Bronchial epithelial cell (primary cell): ENCODE results near the gene ACSL3. TPM values are rescaled to one million over a fixed set of nuclear protein-coding genes. Genes with fewer than 3 reads are reported as not detected.

ENCODE experiments used
- DNase-seq: peaks from one replicate; pipeline ENCODE4 v3.0.0-alpha.2; 2010; ENCODE audit warnings: low read depth
- FAIRE-seq: peaks from 2 replicates; lab custom pipeline; 2011; peaks lifted over from hg19 to GRCh38; lab: Jason Lieb, UNC
- H3K27me3 ChIP-seq: 2 replicates; pipeline ENCODE4 v1.5.1; 2011; ENCODE audit warnings: low read length; ENCODE audit not compliant: control insufficient read depth, insufficient read depth
- H3K36me3 ChIP-seq: 2 replicates; pipeline ENCODE4 v1.5.1; 2011; ENCODE audit warnings: low read length; ENCODE audit not compliant: control insufficient read depth, insufficient read depth
- H3K4me3 ChIP-seq: 2 replicates; pipeline ENCODE4 v1.5.1; 2011; ENCODE audit warnings: mild to moderate bottlenecking, low read depth, low read length, control low read depth
- total RNA-seq: library from RNA; depleted of rRNA; stranded (reverse); fragments of >200 nt; gene quantifications from 2 replicates; pipeline ENCODE4 v1.2.1, GENCODE V29; 2014
- TF ChIP-seq, protein P1 (sequence below): IDR thresholded peaks from 2 replicates; pipeline ENCODE4 v1.5.1; 2011; ENCODE audit warnings: mild to moderate bottlenecking, moderate library complexity, low read length, control low read depth, inconsistent platforms; ENCODE audit not compliant: insufficient read depth, severe bottlenecking

The ACSL3 gene
- total RNA-seq, 1 donor from 2014 or later, result 269 TPM

DNA sequence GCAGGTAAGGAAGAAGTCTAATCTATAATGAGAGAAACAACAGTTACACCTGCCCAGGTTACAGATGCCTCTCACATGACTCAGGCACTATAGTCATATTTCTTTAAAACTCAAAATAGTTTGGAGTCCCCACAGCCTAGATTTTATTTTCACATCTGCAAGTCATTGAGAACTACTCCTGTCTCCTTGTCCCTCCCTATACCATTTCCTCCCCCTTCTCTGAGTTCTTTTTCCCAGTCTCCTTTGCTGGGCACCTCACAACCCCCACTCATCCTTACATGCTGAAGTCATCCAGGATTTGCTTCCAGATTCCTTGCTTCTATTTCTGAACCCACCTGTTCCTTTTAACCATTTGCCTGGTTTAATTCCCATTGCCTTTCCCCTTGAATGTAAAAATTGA is 118.0 kb downstream of the ACSL3 start:
- Histone ChIP-seq H3K27me3 (no peaks in the 10 kb centered on the region), H3K4me3 (no peak overlapping the region), H3K36me3 (no peaks in the 10 kb centered on the region)
- FAIRE-seq (no peak), DNase-seq (no peak)
- TF ChIP-seq, protein P1, sequence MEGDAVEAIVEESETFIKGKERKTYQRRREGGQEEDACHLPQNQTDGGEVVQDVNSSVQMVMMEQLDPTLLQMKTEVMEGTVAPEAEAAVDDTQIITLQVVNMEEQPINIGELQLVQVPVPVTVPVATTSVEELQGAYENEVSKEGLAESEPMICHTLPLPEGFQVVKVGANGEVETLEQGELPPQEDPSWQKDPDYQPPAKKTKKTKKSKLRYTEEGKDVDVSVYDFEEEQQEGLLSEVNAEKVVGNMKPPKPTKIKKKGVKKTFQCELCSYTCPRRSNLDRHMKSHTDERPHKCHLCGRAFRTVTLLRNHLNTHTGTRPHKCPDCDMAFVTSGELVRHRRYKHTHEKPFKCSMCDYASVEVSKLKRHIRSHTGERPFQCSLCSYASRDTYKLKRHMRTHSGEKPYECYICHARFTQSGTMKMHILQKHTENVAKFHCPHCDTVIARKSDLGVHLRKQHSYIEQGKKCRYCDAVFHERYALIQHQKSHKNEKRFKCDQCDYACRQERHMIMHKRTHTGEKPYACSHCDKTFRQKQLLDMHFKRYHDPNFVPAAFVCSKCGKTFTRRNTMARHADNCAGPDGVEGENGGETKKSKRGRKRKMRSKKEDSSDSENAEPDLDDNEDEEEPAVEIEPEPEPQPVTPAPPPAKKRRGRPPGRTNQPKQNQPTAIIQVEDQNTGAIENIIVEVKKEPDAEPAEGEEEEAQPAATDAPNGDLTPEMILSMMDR, result no peak

DNA sequence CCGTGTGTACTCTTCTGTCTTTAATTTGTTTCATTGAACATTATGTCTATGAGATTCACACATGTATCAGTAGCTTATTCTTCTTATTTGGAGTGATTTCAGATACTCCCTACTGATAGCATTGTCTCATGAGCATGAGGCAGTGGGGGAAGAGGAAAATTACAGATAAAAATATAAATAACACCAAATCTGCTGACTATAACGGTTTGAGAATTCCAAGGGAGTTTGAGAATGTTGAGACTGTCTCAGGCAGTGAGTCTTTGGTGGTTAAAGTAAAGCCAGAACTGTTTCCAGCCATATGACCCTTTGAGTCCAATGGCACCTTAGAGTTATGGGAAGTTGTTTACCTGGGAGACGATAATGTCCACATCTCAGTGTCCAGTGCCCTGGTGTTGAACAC is 118.6 kb downstream of the ACSL3 start:
- no peak for FAIRE-seq

DNA sequence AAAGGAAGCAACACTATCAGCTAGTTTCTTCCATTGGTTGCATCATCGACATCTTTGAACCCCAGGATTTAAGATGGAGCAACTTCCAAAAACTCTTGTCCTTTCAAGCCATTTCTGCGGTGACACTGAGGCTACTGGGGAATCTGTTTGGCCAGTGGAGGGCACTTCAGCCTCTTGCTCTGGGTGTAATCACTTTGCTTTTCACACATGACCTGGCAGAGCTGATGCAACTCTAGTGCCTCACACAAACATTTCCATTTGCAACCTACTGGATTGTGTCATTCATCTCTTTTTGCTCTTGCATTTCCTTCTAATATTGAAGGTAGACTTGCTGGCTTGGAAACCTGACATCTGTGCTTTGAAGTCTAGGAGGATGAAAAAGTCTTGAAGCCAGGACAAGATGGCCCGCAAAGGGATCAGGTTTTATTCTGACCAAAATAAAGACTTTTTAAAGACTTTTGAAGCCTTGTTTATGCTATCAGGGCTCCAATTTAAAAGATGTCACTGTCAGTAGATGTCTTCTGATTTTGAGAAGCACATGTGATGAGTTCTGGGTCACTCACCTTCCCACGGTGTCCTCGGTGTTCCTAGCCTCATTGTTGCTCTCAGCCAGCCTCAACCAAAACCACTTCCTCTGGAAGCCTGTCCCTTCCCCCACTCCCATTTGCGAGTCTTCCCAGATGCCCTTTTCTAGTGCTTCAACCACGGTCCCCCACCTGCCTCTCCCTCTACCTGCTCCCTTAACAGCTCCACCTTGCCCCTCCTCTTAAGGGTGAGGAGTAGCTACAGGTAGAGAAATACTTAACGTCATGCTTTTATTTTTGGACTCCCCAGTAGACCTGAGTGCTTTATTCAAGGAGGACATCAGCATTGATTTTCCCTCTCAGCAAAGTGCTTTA is 121.4 kb downstream of the ACSL3 start:
- Histone ChIP-seq H3K36me3 (no peaks in the 10 kb centered on the region), H3K27me3 (no peaks in the 10 kb centered on the region), H3K4me3 (no peak overlapping the region)
- FAIRE-seq, result no peak
- TF ChIP-seq, protein P1, result peak; percentile 72
- peak; percentile 70 for DNase-seq

More for the DNA sequence above, 118.6 kb downstream of the ACSL3 start:
- TF ChIP-seq, protein P1, result no peak
- no peak for DNase-seq
- no peaks in the 10 kb centered on the region for H3K27me3 ChIP-seq
- H3K4me3 ChIP-seq, result no peak overlapping the region
- H3K36me3 ChIP-seq, result no peaks in the 10 kb centered on the region

DNA sequence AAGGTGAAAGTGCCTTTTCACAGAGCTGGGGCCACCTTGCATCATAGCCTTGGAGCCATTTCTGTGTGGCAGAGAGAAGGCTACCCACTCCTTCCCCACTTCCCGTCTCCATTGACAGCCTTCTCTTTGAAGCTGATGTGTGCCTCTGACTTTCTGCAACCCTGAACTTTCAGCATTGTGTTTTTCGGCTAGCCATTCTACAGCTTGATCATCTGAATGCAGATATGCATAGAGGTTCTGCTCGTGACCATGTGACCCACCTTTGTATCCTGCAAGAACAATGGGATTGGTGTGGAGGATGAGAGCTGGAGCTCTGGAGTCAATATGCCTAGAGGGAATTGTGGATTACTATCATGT is 122.1 kb downstream of the ACSL3 start:
- FAIRE-seq, result no peak

DNA sequence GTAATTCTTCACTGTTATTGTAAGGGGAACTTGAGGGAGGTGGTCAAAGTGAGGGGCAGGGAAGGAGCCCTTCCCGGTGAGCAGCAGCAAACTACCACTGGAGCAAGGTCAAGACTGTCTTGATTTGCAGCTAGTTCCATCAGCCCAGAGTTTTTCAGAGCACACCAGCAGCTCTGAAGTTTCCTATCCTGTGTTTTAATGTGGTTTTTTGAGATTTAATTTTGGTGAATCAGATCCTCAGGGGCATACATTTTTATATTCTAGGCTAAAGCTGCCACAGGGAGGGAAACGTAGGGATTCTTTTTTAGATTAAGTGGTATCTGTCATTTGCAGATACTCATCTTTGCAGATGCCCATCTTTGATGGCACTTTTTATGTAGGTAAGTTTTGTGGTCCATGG is 124.1 kb downstream of the ACSL3 start:
- TF ChIP-seq, protein P1, result no peak
- no peak for DNase-seq
- FAIRE-seq, result no peak
- Histone ChIP-seq H3K36me3 (no peaks in the 10 kb centered on the region), H3K27me3 (no peaks in the 10 kb centered on the region), H3K4me3 (no peak overlapping the region)

More for the DNA sequence above, 122.1 kb downstream of the ACSL3 start:
- Histone ChIP-seq H3K4me3 (no peak overlapping the region), H3K36me3 (no peaks in the 10 kb centered on the region), H3K27me3 (no peaks in the 10 kb centered on the region)
- TF ChIP-seq, protein P1, result no peak
- no peak for DNase-seq
